ENCODE measurements around the gene GSTM2. TPM values are rescaled to one million over a fixed set of nuclear protein-coding genes. Genes with fewer than 3 reads are reported as not detected.

Gene GSTM2
- total RNA-seq, 1 experiment from 2014 or later = 2.5 TPM

DNA sequence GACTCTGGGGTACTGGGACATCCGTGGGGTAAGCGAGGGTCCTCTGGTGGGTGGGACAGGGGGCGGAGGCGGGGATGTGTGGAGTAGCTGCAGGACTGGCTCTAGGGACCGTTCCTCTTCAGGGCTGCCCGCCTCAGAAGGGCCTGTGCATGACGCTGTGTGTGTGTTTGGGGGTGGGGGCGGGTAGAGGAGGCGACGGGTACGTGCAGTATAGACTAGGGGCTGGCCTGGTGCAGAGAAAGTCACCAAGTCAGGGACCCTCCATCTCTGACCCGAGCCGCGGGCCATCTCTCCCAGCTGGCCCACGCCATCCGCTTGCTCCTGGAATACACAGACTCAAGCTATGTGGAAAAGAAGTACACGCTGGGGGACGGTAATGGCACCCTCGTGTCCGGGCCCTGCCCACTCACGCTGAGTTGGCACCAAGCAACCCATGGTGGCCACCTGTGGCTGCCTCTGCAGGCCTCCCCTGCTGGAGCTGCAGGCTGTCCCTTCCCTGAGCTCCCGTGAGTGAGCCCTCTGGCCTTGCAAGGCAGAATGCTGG is 44.5 kb downstream of the GSTM2 start:
- H3K4me3 Mint-ChIP-seq (ENCODE audit: low read depth, unreplicated experiment) = no peak overlapping the region
- H3K4me1 Mint-ChIP-seq (ENCODE audit: low read depth, unreplicated experiment) = no peaks in the 10 kb centered on the region
- H3K9me3 Mint-ChIP-seq (ENCODE audit: low read depth, unreplicated experiment) = no peaks in the 10 kb centered on the region
- no peak overlapping the region for H3K27ac Mint-ChIP-seq (ENCODE audit: unreplicated experiment)
- no peak for TF ChIP-seq CTCF (IDR thresholded peaks at IDR 0.05; ENCODE audit: unreplicated experiment)
- H3K27me3 Mint-ChIP-seq (ENCODE audit: unreplicated experiment) = peaks cover 13% of the 10 kb centered on the region
- intact Hi-C loops (cut with micrococcal nuclease; ENCODE audit: unreplicated experiment) = no loop called here
- BruUV-seq (replicated peaks) = no TSS peak
- H3K36me3 Mint-ChIP-seq (ENCODE audit: insufficient read depth, unreplicated experiment) = no peaks in the 10 kb centered on the region
- no peak for DNase-seq
- CTCF ChIA-PET = no interaction called here

DNA sequence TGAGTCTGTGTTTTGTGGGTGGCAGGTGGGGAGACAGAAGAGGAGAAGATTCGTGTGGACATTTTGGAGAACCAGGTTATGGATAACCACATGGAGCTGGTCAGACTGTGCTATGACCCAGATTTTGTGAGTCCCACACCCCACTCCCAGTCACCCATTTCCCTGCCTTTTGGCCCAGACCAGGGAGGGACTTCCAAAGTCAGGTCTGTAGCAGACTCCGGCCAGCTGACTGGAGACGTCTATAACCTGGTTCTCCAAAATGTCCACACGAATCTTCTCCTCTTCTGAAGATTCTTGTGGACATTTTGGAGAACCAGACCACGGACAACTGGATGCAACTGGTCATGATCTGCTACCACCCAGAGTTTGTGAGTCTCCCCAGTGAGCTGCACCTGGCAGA is 45.8 kb downstream of the GSTM2 start:
- Mint-ChIP-seq H3K4me1 (ENCODE audit: low read depth, unreplicated experiment) (no peaks in the 10 kb centered on the region), H3K9me3 (ENCODE audit: low read depth, unreplicated experiment) (no peaks in the 10 kb centered on the region), H3K4me3 (ENCODE audit: low read depth, unreplicated experiment) (no peak overlapping the region), H3K36me3 (ENCODE audit: insufficient read depth, unreplicated experiment) (no peaks in the 10 kb centered on the region), H3K27me3 (ENCODE audit: unreplicated experiment) (peaks cover 13% of the 10 kb centered on the region), H3K27ac (ENCODE audit: unreplicated experiment) (no peak overlapping the region)
- CTCF ChIA-PET = no interaction called here
- intact Hi-C loops (cut with micrococcal nuclease; ENCODE audit: unreplicated experiment) = no loop called here
- TF ChIP-seq CTCF (IDR thresholded peaks at IDR 0.05; ENCODE audit: unreplicated experiment) = no peak
- no peak for DNase-seq
- no TSS peak for BruUV-seq (replicated peaks)

DNA sequence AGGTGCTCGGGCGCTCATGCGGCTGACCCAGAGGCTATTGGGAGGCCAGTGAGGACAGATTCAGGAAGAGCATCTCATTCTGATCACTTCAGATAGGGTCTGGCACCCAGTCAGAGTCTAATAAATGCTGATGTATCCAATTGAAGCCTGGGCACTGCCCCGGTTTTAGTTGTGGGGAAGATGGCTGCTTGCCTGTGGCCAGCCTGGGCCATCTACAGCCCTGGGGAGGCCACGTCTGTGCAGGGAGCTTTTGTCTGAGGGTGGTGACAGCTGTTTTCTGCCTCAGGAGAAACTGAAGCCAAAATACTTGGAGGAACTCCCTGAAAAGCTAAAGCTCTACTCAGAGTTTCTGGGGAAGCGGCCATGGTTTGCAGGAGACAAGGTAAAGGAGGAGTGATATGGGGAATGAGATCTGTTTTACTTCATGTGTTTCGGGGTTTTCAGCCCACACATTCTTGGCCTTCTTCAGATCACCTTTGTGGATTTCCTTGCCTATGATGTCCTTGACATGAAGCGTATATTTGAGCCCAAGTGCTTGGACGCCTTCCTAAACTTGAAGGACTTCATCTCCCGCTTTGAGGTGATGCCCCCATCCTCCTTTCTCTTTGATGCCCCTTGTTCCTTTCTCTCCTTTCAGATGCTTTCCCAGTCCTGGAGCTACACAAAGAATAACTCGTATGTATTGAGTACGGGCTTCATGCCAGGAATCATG is 47.0 kb downstream of the GSTM2 start:
- H3K9me3 Mint-ChIP-seq (ENCODE audit: low read depth, unreplicated experiment) = no peaks in the 10 kb centered on the region
- no peaks in the 10 kb centered on the region for H3K4me1 Mint-ChIP-seq (ENCODE audit: low read depth, unreplicated experiment)
- intact Hi-C loops (cut with micrococcal nuclease; ENCODE audit: unreplicated experiment) = loop anchor here (5.0 kb wide), 1 partner anchor 267 kb away; the partner anchor contains the start of gene AHCYL1
- DNase-seq = no peak
- no peak for TF ChIP-seq CTCF (IDR thresholded peaks at IDR 0.05; ENCODE audit: unreplicated experiment)
- H3K27me3 Mint-ChIP-seq (ENCODE audit: unreplicated experiment) = peaks cover 13% of the 10 kb centered on the region
- H3K36me3 Mint-ChIP-seq (ENCODE audit: insufficient read depth, unreplicated experiment) = no peaks in the 10 kb centered on the region
- no TSS peak for BruUV-seq (replicated peaks)
- CTCF ChIA-PET = no interaction called here
- H3K27ac Mint-ChIP-seq (ENCODE audit: unreplicated experiment) = no peak overlapping the region
- no peak overlapping the region for H3K4me3 Mint-ChIP-seq (ENCODE audit: low read depth, unreplicated experiment)

- peaks cover 13% of the 10 kb centered on the region for H3K27me3 Mint-ChIP-seq (ENCODE audit: unreplicated experiment)
- no peaks in the 10 kb centered on the region for H3K9me3 Mint-ChIP-seq (ENCODE audit: low read depth, unreplicated experiment)
- CTCF ChIA-PET = no interaction called here
- no peaks in the 10 kb centered on the region for H3K4me1 Mint-ChIP-seq (ENCODE audit: low read depth, unreplicated experiment)
- no TSS peak for BruUV-seq (replicated peaks)
- intact Hi-C loops (cut with micrococcal nuclease; ENCODE audit: unreplicated experiment) = loop anchor here (5.0 kb wide), 1 partner anchor 266 kb away; the partner anchor contains the start of gene AHCYL1
- no peaks in the 10 kb centered on the region for H3K36me3 Mint-ChIP-seq (ENCODE audit: insufficient read depth, unreplicated experiment)
- H3K27ac Mint-ChIP-seq (ENCODE audit: unreplicated experiment) = no peak overlapping the region
- no peak for TF ChIP-seq CTCF (IDR thresholded peaks at IDR 0.05; ENCODE audit: unreplicated experiment)
- no peak overlapping the region for H3K4me3 Mint-ChIP-seq (ENCODE audit: low read depth, unreplicated experiment)
- DNase-seq = no peak
Observed at GRCh38 chr1:109716121-109716520, 48.3 kb downstream of the GSTM2 start.

All from Calu3 (cell line).